H9 (cell line): ENCODE results near the gene TMEM92. TPM values are rescaled to one million over a fixed set of nuclear protein-coding genes. Genes with fewer than 3 reads are reported as not detected.

ENCODE experiments used
- DNase-seq: peaks from one replicate; pipeline ENCODE4 v3.0.0-alpha.2; 2017
- H2AFZ ChIP-seq: one replicate; pipeline ENCODE4 v1.6.1; 2013; ENCODE audit warnings: mild to moderate bottlenecking, low read length, control low read depth, moderate library complexity
- H2AK5ac ChIP-seq: 2 replicates; pipeline ENCODE4 v1.6.1; 2013; ENCODE audit warnings: low read length, control low read depth, mixed read lengths; ENCODE audit not compliant: insufficient read length
- H2BK120ac ChIP-seq: one replicate; pipeline ENCODE4 v1.6.1; 2013; ENCODE audit warnings: low read depth, mild to moderate bottlenecking, low read length, control low read depth, inconsistent platforms; ENCODE audit not compliant: poor library complexity, severe bottlenecking
- H2BK12ac ChIP-seq: 2 replicates; pipeline ENCODE4 v1.6.1; 2013; ENCODE audit warnings: low read length, control low read depth, mixed read lengths, low read depth; ENCODE audit not compliant: insufficient read length
- H2BK15ac ChIP-seq: 2 replicates; pipeline ENCODE4 v1.6.1; 2013; ENCODE audit warnings: low read depth, low read length, control low read depth
- H2BK20ac ChIP-seq: one replicate; pipeline ENCODE4 v1.6.1; 2013; ENCODE audit warnings: low read depth, mild to moderate bottlenecking, low read length, control low read depth, inconsistent platforms; ENCODE audit not compliant: poor library complexity, severe bottlenecking
- H2BK5ac ChIP-seq: 2 replicates; pipeline ENCODE4 v1.6.1; 2013; ENCODE audit warnings: low read length, control low read depth, mixed read lengths; ENCODE audit not compliant: insufficient read length
- H3K14ac ChIP-seq: 2 replicates; pipeline ENCODE4 v1.6.1; 2013; ENCODE audit warnings: low read length, control low read depth; ENCODE audit not compliant: insufficient read depth
- H3K18ac ChIP-seq: 2 replicates; pipeline ENCODE4 v1.6.1; 2013; ENCODE audit warnings: low read depth, mild to moderate bottlenecking, mixed read lengths, low read length, control low read depth; ENCODE audit not compliant: insufficient read length
- H3K23ac ChIP-seq: 2 replicates; pipeline ENCODE4 v1.6.1; 2013; ENCODE audit warnings: low read length, control low read depth, mixed read lengths, low read depth; ENCODE audit not compliant: insufficient read length
- H3K23me2 ChIP-seq: 2 replicates; pipeline ENCODE4 v1.6.1; 2013; ENCODE audit warnings: low read depth, mild to moderate bottlenecking, mixed read lengths, low read length, control low read depth; ENCODE audit not compliant: insufficient read length, poor library complexity, severe bottlenecking
- H3K27ac ChIP-seq: 2 replicates; pipeline ENCODE4 v1.5.1; 2013; ENCODE audit warnings: low read length, control low read depth, mixed read lengths, low read depth; ENCODE audit not compliant: insufficient read length
- H3K27me3 ChIP-seq: 2 replicates; pipeline ENCODE4 v1.6.1; 2013; ENCODE audit warnings: low read length, control low read depth, inconsistent platforms; ENCODE audit not compliant: insufficient read depth
- H3K4ac ChIP-seq: 2 replicates; pipeline ENCODE4 v1.6.1; 2013; ENCODE audit warnings: low read depth, mild to moderate bottlenecking, control low read depth, inconsistent platforms, low read length, moderate library complexity
- H3K4me1 ChIP-seq: 2 replicates; pipeline ENCODE4 v1.6.1; 2013; ENCODE audit warnings: low read length, control low read depth, inconsistent platforms; ENCODE audit not compliant: insufficient read depth
- H3K4me2 ChIP-seq: 2 replicates; pipeline ENCODE4 v1.6.1; 2013; ENCODE audit warnings: low read length, control low read depth, mixed read lengths; ENCODE audit not compliant: insufficient read length, insufficient read depth
- H3K56ac ChIP-seq: 2 replicates; pipeline ENCODE4 v1.6.1; 2013; ENCODE audit warnings: low read depth, mild to moderate bottlenecking, mixed read lengths, low read length, control low read depth; ENCODE audit not compliant: insufficient read length
- H3K79me1 ChIP-seq: 2 replicates; pipeline ENCODE4 v1.6.1; 2013; ENCODE audit warnings: low read depth, mild to moderate bottlenecking, moderate library complexity, low read length, control low read depth, inconsistent platforms; ENCODE audit not compliant: insufficient read depth, poor library complexity, severe bottlenecking
- H3K79me2 ChIP-seq: 2 replicates; pipeline ENCODE4 v1.6.1; 2013; ENCODE audit warnings: low read length, control low read depth, inconsistent platforms; ENCODE audit not compliant: insufficient read depth
- H3K9ac ChIP-seq: 2 replicates; pipeline ENCODE4 v1.6.1; 2013; ENCODE audit warnings: low read length, control low read depth, mixed read lengths; ENCODE audit not compliant: insufficient read length; ENCODE audit errors: extremely low read depth
- H3K9me3 ChIP-seq: one replicate; pipeline ENCODE4 v1.6.1; 2013; ENCODE audit warnings: low read depth, low read length, inconsistent platforms; ENCODE audit not compliant: control insufficient read depth
- H3T11ph ChIP-seq: one replicate; pipeline ENCODE4 v1.6.1; 2013; ENCODE audit warnings: mild to moderate bottlenecking, low read length, control low read depth, inconsistent platforms
- H4K20me1 ChIP-seq: one replicate; pipeline ENCODE4 v1.6.1; 2013; ENCODE audit not compliant: control insufficient read depth, insufficient read length, insufficient read depth
- H4K5ac ChIP-seq: 2 replicates; pipeline ENCODE4 v1.6.1; 2013; ENCODE audit warnings: low read depth, mild to moderate bottlenecking, mixed read lengths, low read length, control low read depth; ENCODE audit not compliant: insufficient read length
- H4K8ac ChIP-seq: replicated peaks from 2 replicates; pipeline ENCODE4 v1.6.1; 2013; ENCODE audit warnings: low read length, control low read depth, mixed read lengths, low read depth; ENCODE audit not compliant: insufficient read length
- H4K91ac ChIP-seq: 2 replicates; pipeline ENCODE4 v1.6.1; 2013; ENCODE audit warnings: low read depth, mild to moderate bottlenecking, moderate library complexity, mixed read lengths, low read length, control low read depth; ENCODE audit not compliant: insufficient read length
- H3K27ac Mint-ChIP-seq, 3 experiments: 2 replicates in 2 of 3; 3 replicates in 1 of 3; pipeline ENCODE4 v1.8.0; 2020 to 2021; ENCODE audit warnings: mixed read lengths in 3 of 3, mild to moderate bottlenecking in 1 of 3, moderate library complexity in 1 of 3
- H3K27me3 Mint-ChIP-seq: 2 replicates; pipeline ENCODE4 v1.8.0; 2021; ENCODE audit warnings: low read depth, mild to moderate bottlenecking, moderate library complexity, mixed read lengths
- H3K36me3 Mint-ChIP-seq, 3 experiments: 2 replicates in 2 of 3; 3 replicates in 1 of 3; pipeline ENCODE4 v1.8.0; 2020 to 2021; ENCODE audit warnings: low read depth in 3 of 3, mixed read lengths in 3 of 3; ENCODE audit not compliant: insufficient read depth in 1 of 3
- H3K4me1 Mint-ChIP-seq, 2 experiments: 2 replicates each; pipeline ENCODE4 v1.8.0; 2020; ENCODE audit warnings: mixed read lengths in 2 of 2
- H3K4me3 Mint-ChIP-seq, 2 experiments: 2 replicates in 1 of 2; 3 replicates in 1 of 2; pipeline ENCODE4 v1.8.0; 2020 to 2021; ENCODE audit warnings: mild to moderate bottlenecking in 2 of 2, mixed read lengths in 2 of 2, moderate library complexity in 1 of 2
- H3K9me3 Mint-ChIP-seq, 2 experiments: 2 replicates in 1 of 2; 3 replicates in 1 of 2; pipeline ENCODE4 v1.8.0; 2020; ENCODE audit warnings: mild to moderate bottlenecking in 2 of 2, mixed read lengths in 2 of 2, moderate library complexity in 1 of 2
- WGBS: extraction: QIAGEN DNeasy Blood & Tissue Kit; methylation state at CpG from one replicate; pipeline ENCODE4 v1.1.7; 2013; ENCODE audit warnings: missing lambda C conversion rate, low lambda C conversion rate, mixed read lengths; ENCODE audit not compliant: insufficient read length; ENCODE audit errors: extremely low coverage; 5-methylcytosine and 5-hydroxymethylcytosine counted together
- total RNA-seq: library from RNA; stranded (reverse); gene quantifications from 2 replicates; pipeline ENCODE4 v1.2.1, GENCODE V29; 2021
- TF ChIP-seq, protein P1 (sequence below): fragments of 200-600 bp; sonication (generic); conservative IDR thresholded peaks from 3 replicates; pipeline ENCODE4 v1.8.0; 2021; ENCODE audit warnings: antibody characterized with exemption, mild to moderate bottlenecking

Gene TMEM92
- total RNA-seq, 1 experiment from 2014 or later = 10.9 TPM

- Mint-ChIP-seq H3K36me3 (no peaks in the 10 kb centered on the region), H3K27ac (no peak overlapping the region; a peak in 1 of 7 replicates), H3K4me3 (no peak overlapping the region), H3K27me3 (peaks cover 4% of the 10 kb centered on the region), H3K9me3 (no peaks in the 10 kb centered on the region), H3K4me1 (peaks cover 11 to 14% of the 10 kb centered on the region in 2 experiments)
- H3K18ac ChIP-seq = no peak overlapping the region
- no peak overlapping the region for H2BK15ac ChIP-seq
- no peaks in the 10 kb centered on the region for H3K79me1 ChIP-seq
- H3K27ac ChIP-seq = no peak overlapping the region
- H4K5ac ChIP-seq = no peak overlapping the region
- no peak overlapping the region for H2BK5ac ChIP-seq
- no CpG with 5 or more reads among the region's 4 CpGs for WGBS
- no peak overlapping the region for H4K91ac ChIP-seq
- H2BK20ac ChIP-seq = no peak overlapping the region
- no peak overlapping the region for H2BK120ac ChIP-seq
- no peak overlapping the region for H4K8ac ChIP-seq
- H3K56ac ChIP-seq = no peak overlapping the region
- H3K79me2 ChIP-seq = no peaks in the 10 kb centered on the region
- no peaks in the 10 kb centered on the region for H3K23me2 ChIP-seq
- H3K23ac ChIP-seq = no peak overlapping the region
- H2AK5ac ChIP-seq = no peak overlapping the region
- no peak for DNase-seq
- H3T11ph ChIP-seq = no peak overlapping the region
- H3K4me2 ChIP-seq = no peak overlapping the region
- H2AFZ ChIP-seq = no peak overlapping the region
- peaks cover 4% of the 10 kb centered on the region for H4K20me1 ChIP-seq
- no peaks in the 10 kb centered on the region for H3K9me3 ChIP-seq
- TF ChIP-seq, protein P1, sequence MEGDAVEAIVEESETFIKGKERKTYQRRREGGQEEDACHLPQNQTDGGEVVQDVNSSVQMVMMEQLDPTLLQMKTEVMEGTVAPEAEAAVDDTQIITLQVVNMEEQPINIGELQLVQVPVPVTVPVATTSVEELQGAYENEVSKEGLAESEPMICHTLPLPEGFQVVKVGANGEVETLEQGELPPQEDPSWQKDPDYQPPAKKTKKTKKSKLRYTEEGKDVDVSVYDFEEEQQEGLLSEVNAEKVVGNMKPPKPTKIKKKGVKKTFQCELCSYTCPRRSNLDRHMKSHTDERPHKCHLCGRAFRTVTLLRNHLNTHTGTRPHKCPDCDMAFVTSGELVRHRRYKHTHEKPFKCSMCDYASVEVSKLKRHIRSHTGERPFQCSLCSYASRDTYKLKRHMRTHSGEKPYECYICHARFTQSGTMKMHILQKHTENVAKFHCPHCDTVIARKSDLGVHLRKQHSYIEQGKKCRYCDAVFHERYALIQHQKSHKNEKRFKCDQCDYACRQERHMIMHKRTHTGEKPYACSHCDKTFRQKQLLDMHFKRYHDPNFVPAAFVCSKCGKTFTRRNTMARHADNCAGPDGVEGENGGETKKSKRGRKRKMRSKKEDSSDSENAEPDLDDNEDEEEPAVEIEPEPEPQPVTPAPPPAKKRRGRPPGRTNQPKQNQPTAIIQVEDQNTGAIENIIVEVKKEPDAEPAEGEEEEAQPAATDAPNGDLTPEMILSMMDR = no peak
- no peaks in the 10 kb centered on the region for H3K27me3 ChIP-seq
- no peak overlapping the region; the same call in 1 of the 2 replicates for H3K14ac ChIP-seq
- H3K9ac ChIP-seq = no peak overlapping the region
- no peak overlapping the region for H3K4ac ChIP-seq
- H2BK12ac ChIP-seq = no peak overlapping the region
- peaks cover 3% of the 10 kb centered on the region; the same call in 1 of the 2 replicates for H3K4me1 ChIP-seq
These were observed 20.8 kb downstream of the TMEM92 start for GRCh38 chr17:50295021-50295420.
